Neural cell (in vitro differentiated cells): ENCODE measurements around the gene NMNAT1. TPM values are rescaled to one million over a fixed set of nuclear protein-coding genes. Genes with fewer than 3 reads are reported as not detected.

Source experiments
- H2AFZ ChIP-seq: fragments of 200-600, 300-800 bp; sonication (generic), shearing (Covaris generic); 2 replicates; pipeline ENCODE4 v1.6.0; 2014; ENCODE audit warnings: low read depth, mild to moderate bottlenecking, antibody characterized with exemption, low read length, moderate library complexity
- H3F3A ChIP-seq: fragments of 200-600 bp; shearing (Covaris generic); 2 replicates; pipeline ENCODE4 v1.6.1; 2016; ENCODE audit warnings: mild to moderate bottlenecking, moderate library complexity, mixed read lengths, antibody characterized with exemption, low read length; ENCODE audit not compliant: insufficient read depth, poor library complexity, severe bottlenecking
- H3K27ac ChIP-seq: fragments of 200-600, 300-800 bp; sonication (generic), shearing (Covaris generic); 2 replicates; pipeline ENCODE4 v1.5.1; 2014; ENCODE audit warnings: mild to moderate bottlenecking, low read length, moderate library complexity
- H3K27me3 ChIP-seq: fragments of 300-800, 200-600 bp; sonication (generic), shearing (Covaris generic); 2 replicates; pipeline ENCODE4 v1.6.0; 2014; ENCODE audit warnings: mild to moderate bottlenecking, low read depth, low read length, moderate library complexity; ENCODE audit not compliant: insufficient read depth
- H3K36me3 ChIP-seq: fragments of 300-800, 200-600 bp; sonication (generic), shearing (Covaris generic); 2 replicates; pipeline ENCODE4 v1.5.1; 2014; ENCODE audit warnings: mild to moderate bottlenecking, antibody characterized with exemption, low read length, moderate library complexity; ENCODE audit not compliant: insufficient read depth
- H3K4me2 ChIP-seq: fragments of 300-800, 200-600 bp; sonication (generic), shearing (Covaris generic); 2 replicates; pipeline ENCODE4 v1.6.0; 2014; ENCODE audit warnings: mild to moderate bottlenecking, low read length
- H3K4me3 ChIP-seq: fragments of 300-800, 200-600 bp; sonication (generic), shearing (Covaris generic); 2 replicates; pipeline ENCODE4 v1.5.1; 2014; ENCODE audit warnings: mild to moderate bottlenecking, low read length, moderate library complexity
- H3K79me2 ChIP-seq: fragments of 200-600 bp; shearing (Covaris generic); replicated peaks from 2 replicates; pipeline ENCODE4 v1.6.0; 2014; ENCODE audit warnings: mild to moderate bottlenecking, low read length, moderate library complexity; ENCODE audit not compliant: insufficient read depth
- H3K9ac ChIP-seq: fragments of 300-800, 200-600 bp; sonication (generic), shearing (Covaris generic); 2 replicates; pipeline ENCODE4 v1.6.1; 2016; ENCODE audit warnings: mild to moderate bottlenecking, low read length, mixed read lengths
- H3K9me2 ChIP-seq: fragments of 200-600 bp; shearing (Covaris generic); 2 replicates; pipeline ENCODE4 v1.6.1; 2016; ENCODE audit warnings: mild to moderate bottlenecking, low read length, mixed read lengths; ENCODE audit not compliant: insufficient read depth
- H3K9me3 ChIP-seq: fragments of 200-600, 300-800 bp; sonication (generic), shearing (Covaris generic); 2 replicates; pipeline ENCODE4 v1.6.1; 2016; ENCODE audit warnings: mild to moderate bottlenecking, mixed run types, low read length, moderate library complexity, mixed read lengths
- H4K20me1 ChIP-seq: fragments of 200-600 bp; shearing (Covaris generic); 2 replicates; pipeline ENCODE4 v1.6.1; 2016; ENCODE audit warnings: mild to moderate bottlenecking, mixed run types; ENCODE audit not compliant: insufficient read depth
- CTCF ChIP-seq: fragments of 450-650 bp; IDR thresholded peaks from 2 replicates; pipeline ENCODE4 v1.5.1; 2014; ENCODE audit warnings: antibody characterized with exemption, mild to moderate bottlenecking, moderate library complexity; ENCODE audit not compliant: poor library complexity, severe bottlenecking
- EP300 ChIP-seq: fragments of 450-650 bp; conservative IDR thresholded peaks from 2 replicates; pipeline ENCODE4 v1.6.1; 2014; ENCODE audit warnings: antibody characterized with exemption, mild to moderate bottlenecking, moderate library complexity; ENCODE audit not compliant: poor library complexity, severe bottlenecking
- EZH2 ChIP-seq: fragments of 200-600, 300-800 bp; shearing (Covaris generic), sonication (generic); IDR thresholded peaks from 2 replicates; pipeline ENCODE4 v1.6.1; 2014; ENCODE audit warnings: antibody characterized with exemption, low read length, borderline replicate concordance, mild to moderate bottlenecking; ENCODE audit not compliant: insufficient read depth, poor library complexity, severe bottlenecking
- MXI1 ChIP-seq: fragments of 450-650 bp; conservative IDR thresholded peaks from 2 replicates; pipeline ENCODE4 v1.6.1; 2014; ENCODE audit warnings: antibody characterized with exemption, mild to moderate bottlenecking; ENCODE audit not compliant: poor library complexity, severe bottlenecking
- POLR2AphosphoS5 ChIP-seq: IDR thresholded peaks from 2 replicates; pipeline ENCODE4 v1.6.1; 2012
- RAD21 ChIP-seq: fragments of 450-650 bp; conservative IDR thresholded peaks from 2 replicates; pipeline ENCODE4 v1.6.1; 2014; ENCODE audit warnings: antibody characterized with exemption, mild to moderate bottlenecking, moderate library complexity
- REST ChIP-seq: IDR thresholded peaks from 2 replicates; pipeline ENCODE4 v1.6.1; 2012; ENCODE audit warnings: borderline replicate concordance
- SMC3 ChIP-seq: fragments of 450-650 bp; conservative IDR thresholded peaks from 2 replicates; pipeline ENCODE4 v1.6.1; 2014; ENCODE audit warnings: antibody characterized with exemption, mild to moderate bottlenecking, moderate library complexity; ENCODE audit not compliant: poor library complexity
- TAF1 ChIP-seq: IDR thresholded peaks from 2 replicates; pipeline ENCODE4 v1.6.1; 2012; ENCODE audit warnings: low read depth
- polyA plus RNA-seq: library from polyadenylated mRNA; depleted of rRNA; stranded (reverse); fragments of >200 nt; gene quantifications from 2 replicates; pipeline ENCODE4 v1.2.3, GENCODE V29; 2014

Gene NMNAT1
- polyA plus RNA-seq, 1 donor from 2014 or later, result 4.9 TPM

- Histone ChIP-seq H2AFZ (no peak overlapping the region), H3K36me3 (no peaks in the 10 kb centered on the region), H3K9me2 (no peaks in the 10 kb centered on the region), H3K27me3 (no peaks in the 10 kb centered on the region), H3K9ac (no peak overlapping the region), H3K4me2 (no peak overlapping the region), H3K9me3 (no peaks in the 10 kb centered on the region), H4K20me1 (no peaks in the 10 kb centered on the region), H3K27ac (no peak overlapping the region), H3K79me2 (no peaks in the 10 kb centered on the region), H3K4me3 (no peak overlapping the region), H3F3A (no peaks in the 10 kb centered on the region)
- no peak for TF ChIP-seq EP300
- no peak for TF ChIP-seq RAD21
- no peak for TF ChIP-seq REST
- no peak for TF ChIP-seq TAF1
- no peak for TF ChIP-seq CTCF
- no peak for TF ChIP-seq MXI1
- TF ChIP-seq SMC3, result no peak
- no peak for TF ChIP-seq POLR2AphosphoS5
- TF ChIP-seq EZH2, result no peak
These were observed 16.7 kb downstream of the NMNAT1 start for GRCh38 chr1:9960011-9960410.

GRCh38 chr1:9960706-9961562 is 17.7 kb downstream of the NMNAT1 start:
- no peak overlapping the region for H3K9ac ChIP-seq
- H3K9me2 ChIP-seq, result no peaks in the 10 kb centered on the region
- H3K36me3 ChIP-seq, result no peaks in the 10 kb centered on the region
- H3K27me3 ChIP-seq, result no peaks in the 10 kb centered on the region
- no peak overlapping the region for H2AFZ ChIP-seq
- no peaks in the 10 kb centered on the region for H3K79me2 ChIP-seq
- H3K27ac ChIP-seq, result no peak overlapping the region
- no peaks in the 10 kb centered on the region for H4K20me1 ChIP-seq
- H3K9me3 ChIP-seq, result no peaks in the 10 kb centered on the region
- H3K4me2 ChIP-seq, result no peak overlapping the region
- no peak overlapping the region for H3K4me3 ChIP-seq
- no peaks in the 10 kb centered on the region for H3F3A ChIP-seq
- TF ChIP-seq EZH2 (no peak), POLR2AphosphoS5 (no peak), REST (no peak), RAD21 (no peak)
